ENCODE results near the gene HDAC9. TPM values are rescaled to one million over a fixed set of nuclear protein-coding genes. Genes with fewer than 3 reads are reported as not detected.

HDAC9 gene
- total and polyA plus RNA-seq, 2 of the 13 experiments (the other 11 are each of a cell fraction or from before 2014, with no cell fraction given): 0.05 to 0.07 TPM

DNA sequence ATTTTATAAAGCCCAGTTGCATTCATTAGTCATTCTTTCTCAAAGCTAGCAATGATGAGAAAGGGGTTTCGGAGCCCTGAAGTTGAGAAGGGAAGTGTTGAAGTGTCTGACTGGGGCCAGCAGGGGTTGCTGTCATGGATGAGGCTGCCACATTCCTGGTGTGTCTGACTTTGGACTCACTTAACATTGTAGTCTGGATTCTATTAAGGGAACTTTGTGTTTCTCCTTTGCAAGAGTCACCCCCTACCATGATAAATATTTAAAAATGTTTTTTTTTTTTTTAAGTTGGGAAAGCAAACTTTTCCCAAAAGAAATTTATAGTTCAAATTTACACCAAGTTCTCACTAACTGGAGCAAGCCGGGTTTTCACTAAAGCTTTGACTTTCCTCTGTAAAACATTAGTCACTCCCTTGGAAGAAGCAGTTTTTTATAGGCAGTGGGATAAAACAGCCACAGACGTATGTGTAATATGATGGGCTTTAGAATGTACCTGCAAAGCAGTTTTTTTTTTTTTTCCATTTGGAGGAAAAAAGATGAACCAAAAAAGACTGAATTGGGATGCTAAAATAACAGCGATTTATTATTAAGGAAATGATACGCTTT is 378.3 kb downstream of the HDAC9 start (continued):
- TF ChIP-seq, protein P1, sequence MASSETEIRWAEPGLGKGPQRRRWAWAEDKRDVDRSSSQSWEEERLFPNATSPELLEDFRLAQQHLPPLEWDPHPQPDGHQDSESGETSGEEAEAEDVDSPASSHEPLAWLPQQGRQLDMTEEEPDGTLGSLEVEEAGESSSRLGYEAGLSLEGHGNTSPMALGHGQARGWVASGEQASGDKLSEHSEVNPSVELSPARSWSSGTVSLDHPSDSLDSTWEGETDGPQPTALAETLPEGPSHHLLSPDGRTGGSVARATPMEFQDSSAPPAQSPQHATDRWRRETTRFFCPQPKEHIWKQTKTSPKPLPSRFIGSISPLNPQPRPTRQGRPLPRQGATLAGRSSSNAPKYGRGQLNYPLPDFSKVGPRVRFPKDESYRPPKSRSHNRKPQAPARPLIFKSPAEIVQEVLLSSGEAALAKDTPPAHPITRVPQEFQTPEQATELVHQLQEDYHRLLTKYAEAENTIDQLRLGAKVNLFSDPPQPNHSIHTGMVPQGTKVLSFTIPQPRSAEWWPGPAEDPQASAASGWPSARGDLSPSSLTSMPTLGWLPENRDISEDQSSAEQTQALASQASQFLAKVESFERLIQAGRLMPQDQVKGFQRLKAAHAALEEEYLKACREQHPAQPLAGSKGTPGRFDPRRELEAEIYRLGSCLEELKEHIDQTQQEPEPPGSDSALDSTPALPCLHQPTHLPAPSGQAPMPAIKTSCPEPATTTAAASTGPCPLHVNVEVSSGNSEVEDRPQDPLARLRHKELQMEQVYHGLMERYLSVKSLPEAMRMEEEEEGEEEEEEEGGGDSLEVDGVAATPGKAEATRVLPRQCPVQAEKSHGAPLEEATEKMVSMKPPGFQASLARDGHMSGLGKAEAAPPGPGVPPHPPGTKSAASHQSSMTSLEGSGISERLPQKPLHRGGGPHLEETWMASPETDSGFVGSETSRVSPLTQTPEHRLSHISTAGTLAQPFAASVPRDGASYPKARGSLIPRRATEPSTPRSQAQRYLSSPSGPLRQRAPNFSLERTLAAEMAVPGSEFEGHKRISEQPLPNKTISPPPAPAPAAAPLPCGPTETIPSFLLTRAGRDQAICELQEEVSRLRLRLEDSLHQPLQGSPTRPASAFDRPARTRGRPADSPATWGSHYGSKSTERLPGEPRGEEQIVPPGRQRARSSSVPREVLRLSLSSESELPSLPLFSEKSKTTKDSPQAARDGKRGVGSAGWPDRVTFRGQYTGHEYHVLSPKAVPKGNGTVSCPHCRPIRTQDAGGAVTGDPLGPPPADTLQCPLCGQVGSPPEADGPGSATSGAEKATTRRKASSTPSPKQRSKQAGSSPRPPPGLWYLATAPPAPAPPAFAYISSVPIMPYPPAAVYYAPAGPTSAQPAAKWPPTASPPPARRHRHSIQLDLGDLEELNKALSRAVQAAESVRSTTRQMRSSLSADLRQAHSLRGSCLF (CRISPR knock-in tag; IDR thresholded peaks at IDR 0.05; ENCODE audit: borderline replicate concordance): no peak

DNA sequence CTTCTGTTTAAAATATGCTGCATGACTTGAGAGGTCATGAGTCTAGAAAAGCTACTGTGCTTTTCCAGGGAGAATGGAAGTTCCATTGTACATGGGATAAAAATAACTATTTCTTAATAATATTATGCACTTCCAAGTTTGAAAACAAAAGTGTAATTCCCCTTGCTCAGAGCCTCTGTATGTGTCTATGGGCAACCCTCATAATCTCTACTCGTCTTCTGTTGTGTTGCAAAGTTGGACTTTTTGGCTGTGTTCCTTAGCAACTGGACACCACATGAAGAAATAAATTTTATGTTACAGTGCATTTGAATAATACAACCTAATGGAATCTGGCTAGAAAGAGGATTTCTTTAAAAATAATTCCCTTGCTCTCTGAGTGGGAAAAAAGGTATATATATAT is 379.3 kb downstream of the HDAC9 start:
- no peak for TF ChIP-seq PHF8 (CRISPR knock-in tag; IDR thresholded peaks at IDR 0.05)
- H3K36me3 ChIP-seq (replicated peaks in 1 of 2; ENCODE audit: control insufficient read depth in 1 of 2, insufficient read depth in 2 of 2, low read length in 2 of 2): no peaks in the 10 kb centered on the region
- 5% methylated on average over 1 of the region's 1 CpG for WGBS (ENCODE audit: low lambda C conversion rate)
- H3K4me1 ChIP-seq (ENCODE audit: insufficient read depth, low read length): no peaks in the 10 kb centered on the region
- BruUV-seq (replicated peaks): no TSS peak
- POLR2A ChIA-PET: no interaction called here
- H3K4me2 ChIP-seq (ENCODE audit: low read depth, low read length): no peak overlapping the region
- no peak overlapping the region for H3K27ac ChIP-seq (ENCODE audit: extremely low read length, insufficient read depth, low read length)
- no peak for ATAC-seq
- in situ Hi-C loops (cut with HindIII; ENCODE audit: extremely low pct_ligation_motif_present, low pct_unique_long_range_greater_than_20kb) (no loop called here), intact Hi-C loops (cut with micrococcal nuclease; ENCODE audit: unreplicated experiment) (no loop called here)
- FAIRE-seq: no peak
- CTCF ChIA-PET (ENCODE audit: low intra/inter-chr PET ratio, low total read pairs): no interaction called here
- no peak for DNase-seq (ENCODE audit: low spot score)
- H3K9ac ChIP-seq (ENCODE audit: insufficient read depth, low read depth, low read length): no peak overlapping the region
- H4K20me1 ChIP-seq (ENCODE audit: insufficient read depth, low read length): no peaks in the 10 kb centered on the region
- H3K27me3 ChIP-seq (ENCODE audit: control insufficient read depth in 1 of 2, insufficient read depth in 2 of 2, low read length in 2 of 2): no peaks in the 10 kb centered on the region
- H3K4me3 ChIP-seq (replicated peaks in 1 of 3; ENCODE audit: insufficient read depth in 1 of 3, low read depth in 2 of 3, low read length in 3 of 3): no peak overlapping the region
- no peaks in the 10 kb centered on the region for H3K79me2 ChIP-seq (ENCODE audit: insufficient read depth, low read length)
- no peak overlapping the region for H2AFZ ChIP-seq (ENCODE audit: low read length)
- H3K9me3 ChIP-seq (ENCODE audit: low read length): peaks cover 86% of the 10 kb centered on the region
